OCI-LY3 (cell line): ENCODE measurements around the gene DNAJC18.

ENCODE experiments used
- CTCF ChIP-seq: fragments of 200-600, 300-600 bp; sonication (generic); IDR thresholded peaks from 2 replicates; pipeline ENCODE4 v1.5.1; 2014; ENCODE audit warnings: antibody characterized with exemption, low read length, low read depth
- EZH2phosphoT487 ChIP-seq: fragments of 200-600 bp; shearing (Covaris generic); IDR thresholded peaks from 2 replicates; pipeline ENCODE4 v1.6.1; 2018; ENCODE audit warnings: antibody characterized with exemption, mixed run types, low read depth

GRCh38 chr5:139391570-139392323 is 47.6 kb downstream of the DNAJC18 start:
- TF ChIP-seq CTCF (no peak), EZH2phosphoT487 (no peak)
